HepG2 (cell line): ENCODE data around the gene LTB4R2. TPM values are rescaled to one million over a fixed set of nuclear protein-coding genes. Genes with fewer than 3 reads are reported as not detected.

ENCODE experiments used
- ARNT2 ChIP-seq: sonication (generic); formaldehyde crosslinking; IDR thresholded peaks from 2 replicates; pipeline ENCODE4 v1.8.0; 2022; ENCODE audit warnings: mild to moderate bottlenecking, low read depth, missing genetic modification reagents, moderate library complexity
- FOXJ3 ChIP-seq: sonication (generic); formaldehyde crosslinking; IDR thresholded peaks from 2 replicates; pipeline ENCODE4 v1.4.0; 2020; ENCODE audit warnings: missing genetic modification reagents, mild to moderate bottlenecking, borderline replicate concordance
- GLI4 ChIP-seq: sonication (generic); formaldehyde crosslinking; IDR thresholded peaks from 2 replicates; pipeline ENCODE4 v1.5.1; 2020; ENCODE audit warnings: missing genetic modification reagents, mild to moderate bottlenecking, moderate library complexity, borderline replicate concordance
- KDM4B ChIP-seq: sonication (generic); formaldehyde crosslinking; IDR thresholded peaks from 2 replicates; pipeline ENCODE4 v1.4.0; 2020; ENCODE audit warnings: missing genetic modification reagents
- MIER2 ChIP-seq: IDR thresholded peaks from 2 replicates; pipeline ENCODE4 v1.6.1; 2016; ENCODE audit warnings: missing biosample characterization, missing genetic modification reagents
- NCOA1 ChIP-seq: sonication (generic); formaldehyde crosslinking; IDR thresholded peaks from 2 replicates; pipeline ENCODE4 v1.9.0; 2021; ENCODE audit warnings: missing genetic modification reagents
- NFIC ChIP-seq: IDR thresholded peaks from 2 replicates; pipeline ENCODE4 v1.6.1; 2012; ENCODE audit warnings: mild to moderate bottlenecking, low read length, inconsistent platforms
- NR2F1 ChIP-seq, 2 experiments: fragments of 450-650 bp in 1 of 2; formaldehyde crosslinking in 1 of 2; IDR thresholded peaks; 2 replicates each; pipeline versions ENCODE4 v1.5.0 to v1.6.1; 2016 to 2020; ENCODE audit warnings: mild to moderate bottlenecking in 1 of 2, missing compliant biosample characterization in 1 of 2, missing genetic modification reagents in 1 of 2, moderate library complexity in 1 of 2
- NR2F6 ChIP-seq, 2 experiments: IDR thresholded peaks; 2 replicates each; pipeline ENCODE4 v1.6.1; 2016; ENCODE audit warnings: antibody characterized with exemption in 1 of 2, mild to moderate bottlenecking in 1 of 2
- PAF1 ChIP-seq: IDR thresholded peaks from 2 replicates; pipeline ENCODE4 v1.6.1; 2016; ENCODE audit warnings: missing genetic modification reagents, missing compliant biosample characterization
- RBFOX2 ChIP-seq: fragments of 200-400 bp; formaldehyde crosslinking; IDR thresholded peaks from 2 replicates; pipeline ENCODE4 v1.6.1; 2017; ENCODE audit warnings: low read depth, mild to moderate bottlenecking, low read length
- REL ChIP-seq: sonication (generic); formaldehyde crosslinking; conservative IDR thresholded peaks from 2 replicates; pipeline ENCODE4 v1.8.0; 2022; ENCODE audit warnings: mild to moderate bottlenecking, missing genetic modification reagents, moderate library complexity
- RFX3 ChIP-seq: IDR thresholded peaks from 2 replicates; pipeline ENCODE4 v1.6.1; 2016; ENCODE audit warnings: missing biosample characterization, missing genetic modification reagents
- SMC3 ChIP-seq: IDR thresholded peaks from 2 replicates; pipeline ENCODE4 v1.6.1; 2011; ENCODE audit warnings: low read length, improper control_type of control experiment
- ZBTB7B ChIP-seq: sonication (generic); formaldehyde crosslinking; IDR thresholded peaks from 2 replicates; pipeline ENCODE4 v1.4.0; 2020; ENCODE audit warnings: missing genetic modification reagents
- ZFAT ChIP-seq: sonication (generic); formaldehyde crosslinking; conservative IDR thresholded peaks from 2 replicates; pipeline ENCODE4 v1.8.1; 2023; ENCODE audit warnings: missing genetic modification reagents, inconsistent platforms
- ZFYVE20 ChIP-seq: sonication (generic); formaldehyde crosslinking; IDR thresholded peaks from 2 replicates; pipeline ENCODE4 v1.8.0; 2023; ENCODE audit warnings: low read depth, mild to moderate bottlenecking, moderate library complexity, missing genetic modification reagents, borderline replicate concordance
- ZNF160 ChIP-seq: sonication (generic); formaldehyde crosslinking; IDR thresholded peaks from 2 replicates; pipeline ENCODE4 v1.8.0; 2022; ENCODE audit warnings: mild to moderate bottlenecking, inconsistent platforms, missing genetic modification reagents
- ZNF17 ChIP-seq: sonication (generic); formaldehyde crosslinking; IDR thresholded peaks from 2 replicates; pipeline ENCODE4 v1.5.0; 2020; ENCODE audit warnings: mild to moderate bottlenecking, missing genetic modification reagents
- ZNF282 ChIP-seq: fragments of 450-650 bp; IDR thresholded peaks from 2 replicates; pipeline ENCODE4 v1.6.1; 2018; ENCODE audit not compliant: partially characterized antibody
- ZNF552 ChIP-seq: sonication (generic); formaldehyde crosslinking; IDR thresholded peaks from 2 replicates; pipeline ENCODE4 v1.9.0; 2022; ENCODE audit warnings: missing genetic modification reagents, mild to moderate bottlenecking, borderline replicate concordance
- ZNF7 ChIP-seq: IDR thresholded peaks from 2 replicates; pipeline ENCODE4 v1.6.1; 2016; ENCODE audit warnings: missing biosample characterization, missing genetic modification reagents
- ZNF777 ChIP-seq: sonication (generic); formaldehyde crosslinking; IDR thresholded peaks from 2 replicates; pipeline ENCODE4 v1.4.0; 2020; ENCODE audit warnings: missing genetic modification reagents
- polyA plus RNA-seq, 8 experiments: library from polyadenylated mRNA; depleted of rRNA in 3 of 8; stranded (reverse) in 7 of 8; unstranded in 1 of 8; fragments of >200 nt; fragmentation: Illumina TruSeq in 4 of 8; extraction: Trizol in 4 of 8; gene quantifications; 2 replicates each; pipeline versions ENCODE4 v1.2.1 to v1.2.3, GENCODE V29; 2011 to 2016; ENCODE audit warnings: low read depth in 4 of 8, missing spikeins in 1 of 8, mixed read lengths in 1 of 8; ENCODE audit not compliant: insufficient read depth in 1 of 8
- total RNA-seq, 5 experiments: library from RNA; depleted of rRNA; stranded (reverse); fragments of >200 nt; fragmentation: Illumina TruSeq; extraction: Trizol; gene quantifications; 2 replicates each; pipeline ENCODE4 v1.2.3, GENCODE V29; 2016; ENCODE audit warnings: low read depth in 1 of 5
- TF ChIP-seq, protein P1 (sequence below): sonication (generic); formaldehyde crosslinking; IDR thresholded peaks from 2 replicates; pipeline ENCODE4 v1.5.1; 2020; ENCODE audit warnings: missing genetic modification reagents, mild to moderate bottlenecking, borderline replicate concordance
- TF ChIP-seq, protein P2 (sequence below): sonication (generic); formaldehyde crosslinking; IDR thresholded peaks from 2 replicates; pipeline ENCODE4 v1.8.0; 2022; ENCODE audit warnings: missing genetic modification reagents, mild to moderate bottlenecking, moderate library complexity, borderline replicate concordance

The LTB4R2 gene
- total and polyA plus RNA-seq, 2 of the 13 experiments (the other 11 are each of a cell fraction or from before 2014, with no cell fraction given), result 3.9 to 6.9 TPM

DNA sequence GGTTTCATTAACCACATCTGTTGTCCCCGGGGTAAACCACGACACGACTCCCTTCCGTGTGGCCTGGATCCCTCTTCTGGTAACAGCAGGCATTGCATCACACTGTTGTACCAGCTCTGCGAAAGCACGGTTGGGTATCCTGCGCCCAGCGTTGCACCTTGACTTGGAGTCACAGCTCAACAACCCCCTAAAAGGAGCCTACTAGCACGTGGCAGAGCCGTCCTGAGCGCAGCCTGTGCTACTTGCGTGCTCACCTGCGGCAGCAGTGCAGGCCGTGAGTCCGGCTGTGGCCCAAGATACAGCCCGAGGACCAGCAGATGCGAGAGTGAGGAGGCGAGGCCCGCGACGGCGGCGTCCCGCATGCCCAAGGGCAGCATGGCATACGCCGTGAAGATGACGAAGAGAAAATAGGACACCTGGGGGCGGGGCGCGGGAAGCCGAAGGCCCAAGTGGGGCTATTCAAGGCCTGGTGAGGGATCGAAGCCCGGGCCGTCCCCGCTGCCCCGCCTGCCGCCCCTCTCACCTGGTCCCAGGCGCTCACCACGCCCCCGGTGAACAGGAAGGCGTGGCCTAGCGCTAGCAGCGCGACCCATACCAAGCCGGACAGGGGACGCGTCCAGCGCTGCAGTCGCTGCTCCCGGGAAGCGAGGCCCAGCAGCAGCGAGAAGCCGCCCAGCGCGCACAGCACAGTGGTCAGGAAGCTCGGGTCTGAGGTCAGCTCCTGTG lies 22.5 kb downstream of the LTB4R2 start (continued):
- TF ChIP-seq KDM4B (no peak), ARNT2 (peak; percentile 72; the same call in 1 of the 2 replicates), ZNF777 (CRISPR knock-in tag) (peak; percentile 90), ZNF17 (CRISPR knock-in tag) (no peak), GLI4 (CRISPR knock-in tag) (no peak), ZFYVE20 (CRISPR knock-in tag) (peak; percentile 96), ZNF160 (peak; percentile 13; the same call in 1 of the 2 replicates), RFX3 (CRISPR knock-in tag) (no peak), SMC3 (peak; percentile 88), ZFAT (no peak), NR2F1 (CRISPR knock-in tag; IDR thresholded peaks at IDR 0.05) (no peak), ZNF7 (CRISPR knock-in tag) (peak; percentile 69), ZBTB7B (CRISPR knock-in tag) (peak; percentile 67; the same call in 1 of the 2 replicates), ZNF282 (no peak), NR2F6 (IDR thresholded peaks at IDR 0.05) (no peak), NR2F6 (CRISPR knock-in tag; IDR thresholded peaks at IDR 0.05) (peak; percentile 33; the same call in 1 of the 2 replicates), FOXJ3 (CRISPR knock-in tag) (no peak), ZNF552 (CRISPR knock-in tag) (peak; percentile 94), RBFOX2 (peak; percentile 47; the same call in 1 of the 2 replicates), NFIC (no peak), NCOA1 (CRISPR knock-in tag) (peak; percentile 98), MIER2 (CRISPR knock-in tag) (0 out of 2 replicates have a peak, but pooled peaks have one; percentile 40), PAF1 (CRISPR knock-in tag) (no peak), REL (peak; percentile 95)
- TF ChIP-seq, protein P1, sequence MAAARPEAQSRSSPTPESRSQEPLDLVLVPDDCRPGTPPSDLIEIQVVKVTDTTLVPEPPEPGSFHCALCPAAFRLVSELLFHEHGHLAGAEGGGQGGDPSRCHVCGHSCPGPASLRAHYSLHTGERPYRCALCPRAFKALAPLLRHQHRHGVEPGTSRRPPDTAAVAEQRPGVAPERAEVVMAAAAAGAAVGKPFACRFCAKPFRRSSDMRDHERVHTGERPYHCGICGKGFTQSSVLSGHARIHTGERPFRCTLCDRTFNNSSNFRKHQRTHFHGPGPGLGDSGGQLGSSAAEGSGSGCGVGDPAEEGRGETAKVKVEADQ (CRISPR knock-in tag), result peak; percentile 91
- TF ChIP-seq, protein P2, sequence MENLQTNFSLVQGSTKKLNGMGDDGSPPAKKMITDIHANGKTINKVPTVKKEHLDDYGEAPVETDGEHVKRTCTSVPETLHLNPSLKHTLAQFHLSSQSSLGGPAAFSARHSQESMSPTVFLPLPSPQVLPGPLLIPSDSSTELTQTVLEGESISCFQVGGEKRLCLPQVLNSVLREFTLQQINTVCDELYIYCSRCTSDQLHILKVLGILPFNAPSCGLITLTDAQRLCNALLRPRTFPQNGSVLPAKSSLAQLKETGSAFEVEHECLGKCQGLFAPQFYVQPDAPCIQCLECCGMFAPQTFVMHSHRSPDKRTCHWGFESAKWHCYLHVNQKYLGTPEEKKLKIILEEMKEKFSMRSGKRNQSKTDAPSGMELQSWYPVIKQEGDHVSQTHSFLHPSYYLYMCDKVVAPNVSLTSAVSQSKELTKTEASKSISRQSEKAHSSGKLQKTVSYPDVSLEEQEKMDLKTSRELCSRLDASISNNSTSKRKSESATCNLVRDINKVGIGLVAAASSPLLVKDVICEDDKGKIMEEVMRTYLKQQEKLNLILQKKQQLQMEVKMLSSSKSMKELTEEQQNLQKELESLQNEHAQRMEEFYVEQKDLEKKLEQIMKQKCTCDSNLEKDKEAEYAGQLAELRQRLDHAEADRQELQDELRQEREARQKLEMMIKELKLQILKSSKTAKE (CRISPR knock-in tag), result peak; percentile 85
